PC-9 (cell line): ENCODE measurements around the gene SH3BP4. TPM values are rescaled to one million over a fixed set of nuclear protein-coding genes. Genes with fewer than 3 reads are reported as not detected.
A peak's percentile ranks its signal among the peaks of the same experiment; 100 is the strongest.

Experiments
- BruUV-seq: library from RNA; stranded (reverse); fragments of 400-500 nt; replicated peaks from 2 replicates; lab custom pipeline; 2021; lab: Mats Ljungman, UMichigan
- CTCF ChIA-PET: fragments of 300-600 bp; sonication (Branson Sonifier 250); formaldehyde crosslinking; loops from one replicate; lab custom pipeline; 2022; ENCODE audit warnings: antibody characterized with exemption; lab: Charles Lee
- POLR2A ChIA-PET: fragments of 300-600 bp; sonication (Branson Sonifier 250); formaldehyde crosslinking; loops from one replicate; lab custom pipeline; 2022; ENCODE audit warnings: antibody characterized with exemption; ENCODE audit not compliant: unreplicated experiment; lab: Charles Lee
- DNase-seq, 2 experiments: peaks; one replicate each; pipeline versions ENCODE4 v3.0.0 to v3.0.0-alpha.2; 2015 to 2022; ENCODE audit warnings: mixed read lengths in 1 of 2
- H2AFZ ChIP-seq: fragments of 200-600 bp; sonication (generic); 2 replicates; pipeline ENCODE4 v1.8.1; 2017; ENCODE audit warnings: antibody characterized with exemption
- H3F3A ChIP-seq: fragments of 200-600 bp; sonication (generic); 2 replicates; pipeline ENCODE4 v1.8.1; 2017; ENCODE audit warnings: antibody characterized with exemption, mild to moderate bottlenecking, low read depth; ENCODE audit not compliant: insufficient read depth
- H3K27ac ChIP-seq: fragments of 200-600 bp; sonication (generic); 2 replicates; pipeline ENCODE4 v1.6.1; 2016; ENCODE audit warnings: mixed run types
- H3K27me3 ChIP-seq: fragments of 200-600 bp; sonication (generic); 2 replicates; pipeline ENCODE4 v1.6.1; 2016; ENCODE audit warnings: low read depth, mixed run types; ENCODE audit not compliant: insufficient read depth
- H3K36me3 ChIP-seq: fragments of 200-600 bp; sonication (generic); 2 replicates; pipeline ENCODE4 v1.6.1; 2016; ENCODE audit warnings: low read depth, mixed run types
- H3K4me1 ChIP-seq: fragments of 200-600 bp; sonication (generic); replicated peaks from 2 replicates; pipeline ENCODE4 v1.6.1; 2016; ENCODE audit warnings: mixed run types; ENCODE audit not compliant: insufficient read depth
- H3K4me2 ChIP-seq: fragments of 200-600 bp; sonication (generic); 2 replicates; pipeline ENCODE4 v1.6.1; 2017; ENCODE audit warnings: mixed run types
- H3K4me3 ChIP-seq: fragments of 200-600 bp; sonication (generic); 2 replicates; pipeline ENCODE4 v1.6.1; 2016; ENCODE audit warnings: mixed run types
- H3K79me2 ChIP-seq: fragments of 200-600 bp; sonication (generic); 2 replicates; pipeline ENCODE4 v1.6.1; 2017; ENCODE audit warnings: low read depth, mixed run types
- H3K9me2 ChIP-seq: fragments of 200-600 bp; sonication (generic); 2 replicates; pipeline ENCODE4 v1.8.1; 2017; ENCODE audit warnings: mild to moderate bottlenecking; ENCODE audit not compliant: insufficient read depth
- H3K9me3 ChIP-seq: fragments of 200-600 bp; sonication (generic); 2 replicates; pipeline ENCODE4 v1.8.1; 2016; ENCODE audit warnings: low read depth; ENCODE audit not compliant: insufficient read depth
- H4K20me1 ChIP-seq: fragments of 200-600 bp; sonication (generic); 2 replicates; pipeline ENCODE4 v1.8.1; 2017; ENCODE audit not compliant: insufficient read depth
- CTCF ChIP-seq: fragments of 200-600 bp; sonication (generic); conservative IDR thresholded peaks from 2 replicates; pipeline ENCODE4 v1.6.1; 2017; ENCODE audit warnings: mixed run types, antibody characterized with exemption, mild to moderate bottlenecking, moderate library complexity
- EZH2 ChIP-seq: fragments of 200-600 bp; sonication (generic); IDR thresholded peaks from 2 replicates; pipeline ENCODE4 v1.8.0; 2017; ENCODE audit warnings: antibody characterized with exemption, low read depth
- intact Hi-C: fragments of 100-400 bp; cut with micrococcal nuclease; formaldehyde crosslinking; loops from one replicate; pipeline ENCODE4 v1.10.0; 2022; ENCODE audit not compliant: unreplicated experiment
- total RNA-seq: library from RNA; stranded (reverse); gene quantifications from 2 replicates; pipeline ENCODE4 v1.2.3, GENCODE V29; 2021

Gene SH3BP4
- total RNA-seq, 1 experiment from 2014 or later, result 131 TPM

GRCh38 chr2:234979204-234980167, 27.7 kb downstream of the SH3BP4 start:
- DNase-seq, result peak in 1 of 2 experiments; percentile 43
- intact Hi-C loops, result loop anchor here (2.0 to 10.0 kb wide), 9 partner anchors 127 to 1275 kb away; no protein-coding TSS in a partner anchor
- peaks cover 70% of the 10 kb centered on the region for H3K4me1 ChIP-seq

GRCh38 chr2:234980451-234981187, 28.8 kb downstream of the SH3BP4 start:
- TF ChIP-seq EZH2, result no peak
- no peak for TF ChIP-seq CTCF
- peak overlapping the region; percentile 96 for H3K27ac ChIP-seq
- H3K4me1 ChIP-seq, result peaks cover 78% of the 10 kb centered on the region
- no peaks in the 10 kb centered on the region for H3K9me2 ChIP-seq
- 0 out of 2 replicates have a peak, but pooled peaks cover 4% of the 10 kb centered on the region for H4K20me1 ChIP-seq
- H3F3A ChIP-seq, result peaks cover 73% of the 10 kb centered on the region
- POLR2A ChIA-PET, result interaction anchor here (0.6 to 2.0 kb wide), 10 partner anchors 24 to 889 kb away, joined by 3 to 22 read pairs (median 8); no protein-coding TSS in a partner anchor
- H3K4me3 ChIP-seq, result peak overlapping the region; percentile 39; the same call in 1 of the 2 replicates
- no peaks in the 10 kb centered on the region for H3K9me3 ChIP-seq
- TSS peak; percentile 80 for BruUV-seq
- peak overlapping the region; percentile 78 for H3K4me2 ChIP-seq
- peaks cover 25% of the 10 kb centered on the region for H3K36me3 ChIP-seq
- CTCF ChIA-PET, result interaction anchor here (0.6 to 2.1 kb wide), 3 partner anchors 28 to 127 kb away, joined by 5 to 9 read pairs (median 7); no protein-coding TSS in a partner anchor
- H3K27me3 ChIP-seq, result no peaks in the 10 kb centered on the region
- intact Hi-C loops, result loop anchor here (1.0 to 10.0 kb wide), 21 partner anchors 9 to 1276 kb away; no protein-coding TSS in a partner anchor
- peak; percentile 68 for DNase-seq
- no peak overlapping the region for H2AFZ ChIP-seq
- peaks cover 90% of the 10 kb centered on the region for H3K79me2 ChIP-seq

More at GRCh38 chr2:234979204-234980167, 27.7 kb downstream of the SH3BP4 start:
- Histone ChIP-seq H3K9me2 (no peaks in the 10 kb centered on the region), H3K36me3 (peaks cover 24% of the 10 kb centered on the region), H3K27me3 (no peaks in the 10 kb centered on the region), H3K9me3 (no peaks in the 10 kb centered on the region), H3K4me3 (no peak overlapping the region; the same call in 1 of the 2 replicates), H3K79me2 (peaks cover 90% of the 10 kb centered on the region), H2AFZ (no peak overlapping the region), H3F3A (peaks cover 71% of the 10 kb centered on the region), H3K4me2 (peak overlapping the region; percentile 78), H4K20me1 (0 out of 2 replicates have a peak, but pooled peaks cover 13% of the 10 kb centered on the region), H3K27ac (peak overlapping the region; percentile 96)
- ChIA-PET CTCF (interaction anchor here (2.1 kb wide), 1 partner anchor 128 kb away, joined by 7 read pairs; no protein-coding TSS in a partner anchor), POLR2A (interaction anchor here (0.6 to 2.0 kb wide), 5 partner anchors 11 to 151 kb away, joined by 3 to 14 read pairs (median 5); no protein-coding TSS in a partner anchor)
- BruUV-seq, result no TSS peak
- TF ChIP-seq CTCF (no peak), EZH2 (no peak)
